H1 (cell line): ENCODE measurements around the gene MYOM1. TPM values are rescaled to one million over a fixed set of nuclear protein-coding genes. Genes with fewer than 3 reads are reported as not detected.

Experiments
- CTCF ChIA-PET: fragments of 300-600 bp; sonication (Branson Sonifier 250); formaldehyde crosslinking; loops from one replicate; lab custom pipeline; 2021; ENCODE audit not compliant: partially characterized antibody; lab: Charles Lee
- POLR2A ChIA-PET: fragments of 300-600 bp; sonication (Branson Sonifier 250); formaldehyde crosslinking; loops from one replicate; lab custom pipeline; 2021; ENCODE audit warnings: inconsistent platforms; ENCODE audit not compliant: partially characterized antibody; lab: Charles Lee
- DNase-seq, 2 experiments: peaks; one replicate each; pipeline versions ENCODE4 v3.0.0 to v3.0.0-alpha.2; 2010 to 2022; ENCODE audit warnings: low spot score in 2 of 2, low read depth in 1 of 2, mixed read lengths in 1 of 2
- FAIRE-seq: peaks from 2 replicates; lab custom pipeline; 2011; peaks lifted over from hg19 to GRCh38; lab: Jason Lieb, UNC
- H2AFZ ChIP-seq: 2 replicates; pipeline ENCODE4 v1.8.1; 2012; ENCODE audit warnings: low read length, inconsistent platforms
- H2AK5ac ChIP-seq: 2 replicates; pipeline ENCODE4 v1.6.1; 2013; ENCODE audit warnings: low read depth, low read length
- H2BK120ac ChIP-seq: replicated peaks from 2 replicates; pipeline ENCODE3; 2013; ENCODE audit warnings: low read depth, low read length, inconsistent platforms
- H2BK12ac ChIP-seq: 2 replicates; pipeline ENCODE4 v1.6.1; 2013; ENCODE audit warnings: low read depth, low read length
- H2BK15ac ChIP-seq: 2 replicates; pipeline ENCODE4 v1.6.1; 2013; ENCODE audit warnings: low read length
- H2BK20ac ChIP-seq: 2 replicates; pipeline ENCODE4 v1.6.1; 2013; ENCODE audit warnings: low read length
- H2BK5ac ChIP-seq: 2 replicates; pipeline ENCODE4 v1.6.1; 2013; ENCODE audit warnings: low read depth, low read length
- H3K14ac ChIP-seq: 2 replicates; pipeline ENCODE4 v1.6.1; 2013; ENCODE audit warnings: inconsistent platforms; ENCODE audit not compliant: insufficient read length
- H3K18ac ChIP-seq: 2 replicates; pipeline ENCODE4 v1.6.1; 2013; ENCODE audit warnings: low read length; ENCODE audit errors: extremely low read depth
- H3K23ac ChIP-seq: 2 replicates; pipeline ENCODE4 v1.6.1; 2013; ENCODE audit warnings: inconsistent platforms; ENCODE audit not compliant: insufficient read length
- H3K23me2 ChIP-seq: 2 replicates; pipeline ENCODE4 v1.6.1; 2013; ENCODE audit warnings: low read depth, low read length
- H3K27ac ChIP-seq: 2 replicates; pipeline ENCODE4 v1.6.1; 2011; ENCODE audit warnings: low read depth, low read length, inconsistent platforms
- H3K27me3 ChIP-seq, 4 experiments: replicated peaks in 1 of 4; 1 replicate in 1 of 4; 2 replicates in 3 of 4; pipeline versions ENCODE4 v1.6.1 to v1.8.1; 2011 to 2013; ENCODE audit warnings: low read length in 3 of 4, mild to moderate bottlenecking in 3 of 4, inconsistent platforms in 2 of 4, mixed read lengths in 2 of 4, moderate library complexity in 1 of 4; ENCODE audit not compliant: control insufficient read depth in 3 of 4, insufficient read depth in 3 of 4; ENCODE audit errors: extremely low read depth in 1 of 4
- H3K36me3 ChIP-seq, 4 experiments: 2 replicates each; pipeline versions ENCODE4 v1.6.1 to v1.8.1; 2011 to 2013; ENCODE audit warnings: mild to moderate bottlenecking in 4 of 4, low read length in 3 of 4, moderate library complexity in 2 of 4, control low read depth in 1 of 4, inconsistent platforms in 1 of 4; ENCODE audit not compliant: insufficient read depth in 4 of 4, control insufficient read depth in 2 of 4
- H3K4ac ChIP-seq: replicated peaks from 2 replicates; pipeline ENCODE3; 2013; ENCODE audit warnings: low read length, low read depth, mixed read lengths, inconsistent platforms; ENCODE audit not compliant: insufficient read length
- H3K4me1 ChIP-seq, 4 experiments: replicated peaks in 1 of 4; 1 replicate in 1 of 4; 2 replicates in 3 of 4; pipeline versions ENCODE4 v1.6.1 to v1.8.1; 2011 to 2013; ENCODE audit warnings: low read length in 3 of 4, inconsistent platforms in 2 of 4, mixed read lengths in 1 of 4; ENCODE audit not compliant: insufficient read depth in 4 of 4, control insufficient read depth in 3 of 4
- H3K4me2 ChIP-seq, 2 experiments: 2 replicates each; pipeline versions ENCODE4 v1.6.1 to v1.8.1; 2011 to 2013; ENCODE audit warnings: low read depth in 2 of 2, low read length in 2 of 2, control low read depth in 1 of 2, inconsistent platforms in 1 of 2, mild to moderate bottlenecking in 1 of 2; ENCODE audit not compliant: insufficient read depth in 1 of 2
- H3K4me3 ChIP-seq, 4 experiments: fragments of 200-600, 300-600 bp in 1 of 4; sonication (generic), shearing (Covaris generic), sonication (Bioruptor Twin) in 1 of 4; 2 replicates each; pipeline versions ENCODE4 v1.5.1 to v1.8.1; 2011 to 2016; ENCODE audit warnings: low read length in 4 of 4, low read depth in 3 of 4, control low read depth in 2 of 4, inconsistent platforms in 2 of 4, mild to moderate bottlenecking in 2 of 4, mixed read lengths in 1 of 4, moderate library complexity in 1 of 4; ENCODE audit not compliant: insufficient read depth in 2 of 4; ENCODE audit errors: extremely low read depth in 1 of 4
- H3K56ac ChIP-seq: replicated peaks from 2 replicates; pipeline ENCODE3; 2013; ENCODE audit warnings: low read depth, mild to moderate bottlenecking, mixed read lengths, low read length, inconsistent platforms; ENCODE audit not compliant: insufficient read length
- H3K79me1 ChIP-seq: 2 replicates; pipeline ENCODE4 v1.6.1; 2013; ENCODE audit warnings: low read depth, low read length, control low read depth
- H3K79me2 ChIP-seq, 2 experiments: 2 replicates each; pipeline versions ENCODE4 v1.6.1 to v1.8.1; 2012 to 2013; ENCODE audit warnings: low read length in 2 of 2, mild to moderate bottlenecking in 2 of 2, inconsistent platforms in 1 of 2; ENCODE audit not compliant: insufficient read depth in 2 of 2, control insufficient read depth in 1 of 2
- H3K9ac ChIP-seq, 4 experiments: replicated peaks in 1 of 4; 1 replicate in 1 of 4; 2 replicates in 3 of 4; pipeline versions ENCODE4 v1.6.1 to v1.8.1; 2011 to 2013; ENCODE audit warnings: low read depth in 3 of 4, low read length in 3 of 4, control low read depth in 2 of 4, mild to moderate bottlenecking in 2 of 4, moderate library complexity in 2 of 4, inconsistent platforms in 1 of 4; ENCODE audit errors: extremely low read depth in 1 of 4
- H3K9me3 ChIP-seq, 2 experiments: 2 replicates each; pipeline versions ENCODE4 v1.6.1 to v1.8.1; 2012 to 2013; ENCODE audit warnings: mild to moderate bottlenecking in 2 of 2, moderate library complexity in 2 of 2, control low read depth in 1 of 2, inconsistent platforms in 1 of 2, low read depth in 1 of 2, low read length in 1 of 2, mixed read lengths in 1 of 2; ENCODE audit not compliant: insufficient read depth in 2 of 2
- H4K20me1 ChIP-seq, 2 experiments: replicated peaks in 1 of 2; 2 replicates each; pipeline versions ENCODE3 to v1.8.1; 2011 to 2013; ENCODE audit warnings: inconsistent platforms in 2 of 2, low read length in 2 of 2, mild to moderate bottlenecking in 1 of 2; ENCODE audit not compliant: insufficient read depth in 2 of 2, control insufficient read depth in 1 of 2
- H4K5ac ChIP-seq: 2 replicates; pipeline ENCODE4 v1.6.1; 2013; ENCODE audit warnings: low read length, low read depth, mixed read lengths, inconsistent platforms; ENCODE audit not compliant: insufficient read length
- H4K8ac ChIP-seq: 2 replicates; pipeline ENCODE4 v1.8.0; 2013; ENCODE audit warnings: mild to moderate bottlenecking, moderate library complexity, low read length, inconsistent platforms; ENCODE audit not compliant: insufficient read depth; ENCODE audit errors: extremely low read depth
- H4K91ac ChIP-seq: replicated peaks from 2 replicates; pipeline ENCODE3; 2013; ENCODE audit warnings: low read length, mixed read lengths, inconsistent platforms; ENCODE audit not compliant: insufficient read length
- EP300 ChIP-seq, 2 experiments: IDR thresholded peaks; 1 replicate in 1 of 2; 2 replicates in 1 of 2; pipeline ENCODE4 v1.6.1; 2011 to 2012; ENCODE audit warnings: low read depth in 2 of 2, low read length in 2 of 2, mild to moderate bottlenecking in 2 of 2, borderline replicate concordance in 1 of 2, inconsistent platforms in 1 of 2, moderate library complexity in 1 of 2
- HDAC2 ChIP-seq, 2 experiments: fragments of 300-600 bp in 1 of 2; sonication (generic) in 1 of 2; IDR thresholded peaks; 2 replicates each; pipeline ENCODE4 v1.6.1; 2011 to 2012; ENCODE audit warnings: low read depth in 2 of 2, low read length in 2 of 2, mild to moderate bottlenecking in 2 of 2, moderate library complexity in 2 of 2, borderline replicate concordance in 1 of 2, inconsistent platforms in 1 of 2
- JUND ChIP-seq: IDR thresholded peaks from 2 replicates; pipeline ENCODE4 v1.6.1; 2011; ENCODE audit warnings: mild to moderate bottlenecking, improper control_type of control experiment, low read length
- TCF12 ChIP-seq: IDR thresholded peaks from 2 replicates; pipeline ENCODE4 v1.6.1; 2011; ENCODE audit warnings: low read depth, mild to moderate bottlenecking, low read length
- YY1 ChIP-seq: IDR thresholded peaks from 2 replicates; pipeline ENCODE4 v1.6.1; 2011; ENCODE audit warnings: low read depth, mild to moderate bottlenecking, low read length
- WGBS, 2 experiments: shearing (Covaris generic) in 1 of 2; methylation state at CpG; one replicate each; pipeline versions ENCODE4 v1.1.6 to v1.1.7; 2013 to 2015; ENCODE audit warnings: low lambda C conversion rate in 2 of 2, mixed read lengths in 2 of 2, inconsistent platforms in 1 of 2, low coverage in 1 of 2, missing lambda C conversion rate in 1 of 2; ENCODE audit not compliant: insufficient replicate concordance in 2 of 2, insufficient coverage in 1 of 2, insufficient read length in 1 of 2; ENCODE audit errors: extremely low coverage in 1 of 2, missing lambda C conversion rate in 1 of 2; 5-methylcytosine and 5-hydroxymethylcytosine counted together
- polyA plus RNA-seq, 7 experiments: library from polyadenylated mRNA; depleted of rRNA in 3 of 7; stranded (reverse) in 5 of 7; unstranded in 2 of 7; fragments of >200 nt in 5 of 7; fragments of 200-250 nt in 2 of 7; gene quantifications; 1 replicate in 5 of 7; 2 replicates in 1 of 7; 4 replicates in 1 of 7; pipeline versions ENCODE4 v1.2.1 to v1.2.3, GENCODE V29; 2011 to 2013; ENCODE audit warnings: missing spikeins in 2 of 7, mixed read lengths in 2 of 7
- total RNA-seq: library from RNA; stranded (reverse); fragmentation: NEBNext Ultra II Directional; extraction: Animal tissue kit (Norgen Biotek cat#: 25700); gene quantifications from 2 replicates; pipeline ENCODE4 v1.2.1, GENCODE V29; 2021

MYOM1 gene
- total and polyA plus RNA-seq, 2 of the 8 experiments (the other 6 are each of a cell fraction or from before 2014, with no cell fraction given), result 0.06 to 0.32 TPM

DNA sequence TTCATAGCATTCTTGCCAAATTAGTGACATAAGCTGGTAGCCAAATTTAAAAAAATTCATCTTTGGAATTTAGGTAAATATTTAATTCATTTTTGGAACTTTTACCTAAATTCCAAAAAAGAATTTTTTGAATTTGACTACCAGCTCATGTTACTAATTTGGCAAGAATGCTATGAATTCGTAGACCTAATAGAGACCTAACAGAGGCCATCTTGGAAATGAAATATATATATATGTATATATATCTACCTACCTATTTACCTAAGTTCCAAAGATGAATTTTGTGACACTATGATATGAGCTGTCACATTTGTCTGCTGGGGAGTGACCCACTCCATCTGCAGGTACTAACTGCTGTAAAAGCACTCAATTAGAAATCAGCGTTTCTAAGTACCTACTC, 65.6 kb downstream of the MYOM1 start:
- no peak overlapping the region for H4K5ac ChIP-seq
- H4K8ac ChIP-seq, result no peak overlapping the region
- H3K23ac ChIP-seq, result no peak overlapping the region
- no peak overlapping the region for H4K91ac ChIP-seq
- H3K27ac ChIP-seq, result no peak overlapping the region
- WGBS, 2 experiments, result 85% methylated on average over 2 of the region's 2 CpGs; no CpG with 5 or more reads in 1 of the 2 experiments
- TF ChIP-seq YY1 (no peak), EP300 (IDR thresholded peaks at IDR 0.05; ENCODE audit: borderline replicate concordance in 1 of 2, low read depth in 2 of 2, low read length in 2 of 2) (no peak), JUND (no peak), TCF12 (no peak), HDAC2 (IDR thresholded peaks at IDR 0.05; ENCODE audit: borderline replicate concordance in 1 of 2, low read depth in 2 of 2, low read length in 2 of 2) (no peak)
- H3K23me2 ChIP-seq, result no peaks in the 10 kb centered on the region
- H3K79me2 ChIP-seq, result no peaks in the 10 kb centered on the region
- H2AFZ ChIP-seq, result no peak overlapping the region
- H3K27me3 ChIP-seq, result no peaks in the 10 kb centered on the region; a peak in 1 of 7 replicates
- FAIRE-seq, result no peak
- H3K4me2 ChIP-seq, result no peak overlapping the region
- no peaks in the 10 kb centered on the region for H3K4me1 ChIP-seq
- no peak overlapping the region for H3K4me3 ChIP-seq
- no peaks in the 10 kb centered on the region for H3K79me1 ChIP-seq
- H2BK120ac ChIP-seq, result no peak overlapping the region
- H3K56ac ChIP-seq, result no peak overlapping the region
- DNase-seq, result no peak
- H3K18ac ChIP-seq, result no peak overlapping the region
- H2BK15ac ChIP-seq, result no peak overlapping the region
- ChIA-PET CTCF (interaction anchor here (0.7 to 1.0 kb wide), 2 partner anchors 94 to 143 kb away, joined by 3 to 6 read pairs; no protein-coding TSS in a partner anchor), POLR2A (interaction anchor here (1.0 kb wide), 1 partner anchor 15 kb away, joined by 3 read pairs; no protein-coding TSS in a partner anchor)
- no peak overlapping the region for H2BK20ac ChIP-seq
- no peak overlapping the region for H3K14ac ChIP-seq
- no peak overlapping the region for H3K9ac ChIP-seq
- H2AK5ac ChIP-seq, result no peak overlapping the region
- no peaks in the 10 kb centered on the region for H3K9me3 ChIP-seq
- H3K36me3 ChIP-seq, result no peaks in the 10 kb centered on the region
- no peaks in the 10 kb centered on the region for H4K20me1 ChIP-seq
- H2BK5ac ChIP-seq, result no peak overlapping the region
- H3K4ac ChIP-seq, result no peak overlapping the region
- no peak overlapping the region for H2BK12ac ChIP-seq
